ENCODE measurements around the gene DIPK1C. TPM values are rescaled to one million over a fixed set of nuclear protein-coding genes. Genes with fewer than 3 reads are reported as not detected.

The DIPK1C gene
- total and polyA plus RNA-seq, 2 of the 4 experiments (the other 2 are of a cell fraction): not detected

- no peak overlapping the region for H2BK15ac ChIP-seq (ENCODE audit: low read depth, low read length)
- H2AFZ ChIP-seq (replicated peaks; ENCODE audit: low read length, poor library complexity): no peak overlapping the region
- no peak overlapping the region for H3K23ac ChIP-seq (ENCODE audit: low read depth, low read length)
- H3K4me1 ChIP-seq (ENCODE audit: control insufficient read depth, insufficient read depth, low read length): no peaks in the 10 kb centered on the region
- no peaks in the 10 kb centered on the region for H3K9me1 ChIP-seq (ENCODE audit: insufficient read depth, low read length)
- H2AK9ac ChIP-seq (replicated peaks; ENCODE audit: low read depth, low read length, poor library complexity): no peak overlapping the region
- H2BK20ac ChIP-seq (ENCODE audit: low read depth, low read length): no peak overlapping the region
- H3K4me3 ChIP-seq (ENCODE audit: insufficient read depth, low read depth, low read length): no peak overlapping the region
- no peak overlapping the region for H4K91ac ChIP-seq (ENCODE audit: insufficient read depth, low read depth, low read length)
- H3K27me3 ChIP-seq (ENCODE audit: control insufficient read depth, insufficient read depth, low read length): peaks cover 18% of the 10 kb centered on the region
- H3K36me3 ChIP-seq (ENCODE audit: control insufficient read depth, insufficient read depth, low read length): no peaks in the 10 kb centered on the region
- ChIA-PET CTCF (no interaction called here), POLR2A (ENCODE audit: unreplicated experiment) (no interaction called here)
- no peak overlapping the region for H3K9ac ChIP-seq (ENCODE audit: low read depth, low read length)
- no peak overlapping the region for H2AK5ac ChIP-seq (ENCODE audit: low read depth, low read length)
- intact Hi-C loops (cut with micrococcal nuclease): loop anchor here (5.0 kb wide), 1 partner anchor 124 kb away; no protein-coding TSS in a partner anchor
- no peak overlapping the region for H3K18ac ChIP-seq (ENCODE audit: low read depth, low read length)
- DNase-seq (peak; percentile 8), ATAC-seq (ENCODE audit: low read depth) (peak; percentile 65)
- no peak overlapping the region for H3K4me2 ChIP-seq (ENCODE audit: low read depth, low read length)
- no peaks in the 10 kb centered on the region for H3K79me1 ChIP-seq (ENCODE audit: low read depth in 1 of 2, low read length in 2 of 2)
- in situ Hi-C loops (cut with MboI; ENCODE audit: low sequenced_read_pairs): loop anchor here (10.0 kb wide), 1 partner anchor 121 kb away; no protein-coding TSS in a partner anchor
- no peak overlapping the region for H3K14ac ChIP-seq (replicated peaks; ENCODE audit: low read depth, low read length)
- dilution Hi-C loops (cut with HindIII; ENCODE audit: low sequenced_read_pairs, unreplicated experiment): no loop called here
- no peak overlapping the region for H2BK5ac ChIP-seq (ENCODE audit: low read depth, low read length, poor library complexity, severe bottlenecking)
- H4K8ac ChIP-seq (ENCODE audit: low read depth in 2 of 2, low read length in 2 of 2): no peak overlapping the region
- no peak overlapping the region for H2BK120ac ChIP-seq (ENCODE audit: low read depth, low read length)
- no peak overlapping the region for H4K5ac ChIP-seq (ENCODE audit: low read depth, low read length)
- WGBS, 2 experiments (ENCODE audit: extremely low coverage in 2 of 2, insufficient read length in 1 of 2): 20% methylated on average over 1 of the region's 6 CpGs; no CpG with 5 or more reads in 1 of the 2 experiments
- H3K4ac ChIP-seq (ENCODE audit: low read depth, low read length): no peak overlapping the region
- TF ChIP-seq CEBPB (IDR thresholded peaks at IDR 0.05; ENCODE audit: low read depth, low read length): no peak
- no peak for TF ChIP-seq MAZ (IDR thresholded peaks at IDR 0.05; ENCODE audit: borderline replicate concordance, low read depth, low read length)
- TF ChIP-seq FOS (IDR thresholded peaks at IDR 0.05; ENCODE audit: low read depth, low read length): no peak
- TF ChIP-seq RFX5 (IDR thresholded peaks at IDR 0.05; ENCODE audit: low read depth, low read length): no peak
- no peak for TF ChIP-seq CHD1 (IDR thresholded peaks at IDR 0.05; ENCODE audit: low read depth, low read length)
- TF ChIP-seq USF2 (IDR thresholded peaks at IDR 0.05; ENCODE audit: low read depth, low read length): no peak
- TF ChIP-seq POLR2A (IDR thresholded peaks at IDR 0.05; ENCODE audit: low read depth, low read length): no peak
- TF ChIP-seq BHLHE40 (IDR thresholded peaks at IDR 0.05; ENCODE audit: low read depth, low read length): no peak
- no peak for TF ChIP-seq ELK1 (IDR thresholded peaks at IDR 0.05; ENCODE audit: borderline replicate concordance, low read depth, low read length)
- TF ChIP-seq SMC3 (IDR thresholded peaks at IDR 0.05; ENCODE audit: low read depth, low read length): peak; percentile 28; the same call in 1 of the 2 replicates
- no peak for TF ChIP-seq RCOR1 (IDR thresholded peaks at IDR 0.05; ENCODE audit: insufficient replicate concordance, low read length)
- peak; percentile 50 for TF ChIP-seq CTCF (conservative IDR thresholded peaks at IDR 0.05; ENCODE audit: low read depth, low read length)
- TF ChIP-seq MAFK (IDR thresholded peaks at IDR 0.05; ENCODE audit: low read depth, low read length): no peak
- TF ChIP-seq RAD21 (IDR thresholded peaks at IDR 0.05; ENCODE audit: low read length): peak; percentile 42
- TF ChIP-seq NFE2L2 (IDR thresholded peaks at IDR 0.05; ENCODE audit: low read depth, low read length): no peak
- H4K20me1 ChIP-seq (ENCODE audit: insufficient read depth, low read length): no peaks in the 10 kb centered on the region
- H3K9me3 ChIP-seq (ENCODE audit: control insufficient read depth, insufficient read depth, low read length): no peaks in the 10 kb centered on the region
- H3K56ac ChIP-seq (ENCODE audit: extremely low read depth, insufficient read depth, low read length): no peak overlapping the region
- no peak overlapping the region for H3K27ac ChIP-seq (ENCODE audit: insufficient read depth, low read length)
- BruUV-seq (replicated peaks): no TSS peak
These were observed 19.0 kb upstream of the DIPK1C start for GRCh38 chr18:74476140-74476539.

All from IMR-90 (cell line).